Loucy (cell line): Measurements from ENCODE around the gene KDSR.

Experiments
- H2AFZ ChIP-seq: fragments of 200-600 bp; sonication (generic); 2 replicates; pipeline ENCODE4 v1.6.0; 2016; ENCODE audit warnings: antibody characterized with exemption, mild to moderate bottlenecking, low read length, moderate library complexity
- H3F3A ChIP-seq: fragments of 200-600 bp; 2 replicates; pipeline ENCODE4 v1.6.0; 2016; ENCODE audit warnings: antibody characterized with exemption, low read depth, mild to moderate bottlenecking
- H3K27me3 ChIP-seq: fragments of 200-600 bp; sonication (generic); 2 replicates; pipeline ENCODE4 v1.6.1; 2014; ENCODE audit warnings: low read length, mild to moderate bottlenecking; ENCODE audit not compliant: insufficient read depth, poor library complexity, severe bottlenecking
- H3K36me3 ChIP-seq: fragments of 200-600 bp; sonication (generic); 2 replicates; pipeline ENCODE4 v1.6.1; 2016; ENCODE audit warnings: low read length; ENCODE audit not compliant: insufficient read depth
- H3K4me1 ChIP-seq: fragments of 200-600 bp; sonication (generic); 2 replicates; pipeline ENCODE4 v1.5.1; 2014; ENCODE audit warnings: low read length, mild to moderate bottlenecking; ENCODE audit not compliant: insufficient read depth, poor library complexity, severe bottlenecking
- H3K4me2 ChIP-seq: fragments of 200-600 bp; sonication (generic); 2 replicates; pipeline ENCODE4 v1.6.0; 2014; ENCODE audit warnings: antibody characterized with exemption, low read length, low read depth, mild to moderate bottlenecking; ENCODE audit not compliant: poor library complexity, severe bottlenecking
- H3K4me3 ChIP-seq: fragments of 200-600 bp; sonication (generic); 2 replicates; pipeline ENCODE4 v1.5.1; 2014; ENCODE audit warnings: low read length, mild to moderate bottlenecking, mixed read lengths; ENCODE audit not compliant: poor library complexity, severe bottlenecking
- H3K79me2 ChIP-seq: fragments of 200-600 bp; sonication (generic); 2 replicates; pipeline ENCODE4 v1.6.1; 2014; ENCODE audit warnings: low read length; ENCODE audit not compliant: insufficient read depth
- H3K9ac ChIP-seq: fragments of 200-600 bp; sonication (generic); 2 replicates; pipeline ENCODE4 v1.6.0; 2014; ENCODE audit warnings: mild to moderate bottlenecking, low read depth, low read length, moderate library complexity; ENCODE audit not compliant: poor library complexity, severe bottlenecking
- H3K9me2 ChIP-seq: fragments of 200-600 bp; sonication (generic); replicated peaks from 2 replicates; pipeline ENCODE4 v1.6.1; 2016; ENCODE audit warnings: low read depth, low read length, mixed read lengths
- H3K9me3 ChIP-seq: fragments of 200-600 bp; sonication (generic); 2 replicates; pipeline ENCODE4 v1.6.1; 2014; ENCODE audit warnings: mild to moderate bottlenecking, antibody characterized with exemption, low read length, low read depth; ENCODE audit not compliant: insufficient read depth
- H4K20me1 ChIP-seq: fragments of 200-600 bp; sonication (generic); 2 replicates; pipeline ENCODE4 v1.6.0; 2014; ENCODE audit warnings: antibody characterized with exemption, low read length, mild to moderate bottlenecking; ENCODE audit not compliant: insufficient read depth, poor library complexity, severe bottlenecking
- CTCF ChIP-seq: fragments of 200-600 bp; sonication (generic); conservative IDR thresholded peaks from 2 replicates; pipeline ENCODE4 v1.5.1; 2014; ENCODE audit warnings: mild to moderate bottlenecking, antibody characterized with exemption, low read length
- EZH2phosphoT487 ChIP-seq: fragments of 200-600 bp; IDR thresholded peaks from 2 replicates; pipeline ENCODE4 v1.6.1; 2018; ENCODE audit warnings: antibody characterized with exemption, mild to moderate bottlenecking, moderate library complexity, borderline replicate concordance

Gene KDSR

GRCh38 chr18:63284827-63285733, 81.9 kb downstream of the KDSR start:
- Histone ChIP-seq H4K20me1 (peaks cover 6% of the 10 kb centered on the region), H3K36me3 (peaks cover 10% of the 10 kb centered on the region; the same call in 1 of the 2 replicates), H3K9me2 (no peaks in the 10 kb centered on the region), H3K79me2 (peaks cover 88% of the 10 kb centered on the region; the same call in 1 of the 2 replicates), H3K4me2 (no peak overlapping the region), H3K4me3 (no peak overlapping the region), H3K9me3 (no peaks in the 10 kb centered on the region), H2AFZ (no peak overlapping the region), H3K27me3 (no peaks in the 10 kb centered on the region), H3F3A (no peaks in the 10 kb centered on the region), H3K4me1 (no peaks in the 10 kb centered on the region), H3K9ac (no peak overlapping the region)
- TF ChIP-seq EZH2phosphoT487 (no peak), CTCF (no peak)

- no peak overlapping the region for H3K4me3 ChIP-seq
- peaks cover 87% of the 10 kb centered on the region for H3K79me2 ChIP-seq
- no peak overlapping the region for H3K4me2 ChIP-seq
These were observed 82.7 kb downstream of the KDSR start for GRCh38 chr18:63284173-63284799.

GRCh38 chr18:63283305-63284094, 83.5 kb downstream of the KDSR start:
- H3K27me3 ChIP-seq: no peaks in the 10 kb centered on the region
- no peak overlapping the region for H2AFZ ChIP-seq
- no peaks in the 10 kb centered on the region for H3F3A ChIP-seq
- no peaks in the 10 kb centered on the region for H3K9me3 ChIP-seq
- peaks cover 6% of the 10 kb centered on the region for H4K20me1 ChIP-seq
- no peak overlapping the region for H3K4me3 ChIP-seq
- peaks cover 87% of the 10 kb centered on the region for H3K79me2 ChIP-seq
- peaks cover 8% of the 10 kb centered on the region; the same call in 1 of the 2 replicates for H3K36me3 ChIP-seq
- no peaks in the 10 kb centered on the region for H3K4me1 ChIP-seq
- H3K9me2 ChIP-seq: no peaks in the 10 kb centered on the region
- TF ChIP-seq EZH2phosphoT487 (no peak), CTCF (no peak)
- no peak overlapping the region for H3K4me2 ChIP-seq
- no peak overlapping the region for H3K9ac ChIP-seq

More at GRCh38 chr18:63284173-63284799, 82.7 kb downstream of the KDSR start:
- no peaks in the 10 kb centered on the region for H3F3A ChIP-seq
- peaks cover 6% of the 10 kb centered on the region for H4K20me1 ChIP-seq
- peaks cover 8% of the 10 kb centered on the region; the same call in 1 of the 2 replicates for H3K36me3 ChIP-seq
- H3K9ac ChIP-seq: no peak overlapping the region
- H3K27me3 ChIP-seq: no peaks in the 10 kb centered on the region
- no peak for TF ChIP-seq EZH2phosphoT487
- no peaks in the 10 kb centered on the region for H3K4me1 ChIP-seq
- no peaks in the 10 kb centered on the region for H3K9me2 ChIP-seq
- H2AFZ ChIP-seq: no peak overlapping the region
- H3K9me3 ChIP-seq: no peaks in the 10 kb centered on the region
